Lung (tissue), 12 donors: Measurements from ENCODE around the gene SAXO1. TPM values are rescaled to one million over a fixed set of nuclear protein-coding genes. Genes with fewer than 3 reads are reported as not detected.

Source experiments
- ATAC-seq: fragments of 200-7000 bp; cut with Tn5 transposase; one replicate; pipeline ENCODE4 v1.9.1; 2020; ENCODE audit warnings: moderate number of reproducible peaks; ENCODE audit not compliant: insufficient read depth, low FRiP score
- DNase-seq, 3 donors: peaks; one replicate each; pipeline ENCODE4 v3.0.0-alpha.2; 2013 to 2017
- H3K27ac ChIP-seq, 2 donors: one replicate each; pipeline ENCODE4 v1.5.1; 2013; ENCODE audit warnings: mild to moderate bottlenecking in 2 of 2, moderate library complexity in 2 of 2, control low read depth in 1 of 2, inconsistent platforms in 1 of 2, low read depth in 1 of 2, low read length in 1 of 2
- H3K27me3 ChIP-seq, 3 donors: one replicate each; pipeline ENCODE4 v1.5.1; 2013; ENCODE audit warnings: low read length in 2 of 3; ENCODE audit not compliant: control insufficient read depth in 3 of 3, insufficient read depth in 3 of 3
- H3K36me3 ChIP-seq, 4 donors: one replicate each; pipeline ENCODE4 v1.5.1; 2013; ENCODE audit warnings: low read length in 4 of 4, mild to moderate bottlenecking in 1 of 4, moderate library complexity in 1 of 4; ENCODE audit not compliant: control insufficient read depth in 4 of 4, insufficient read depth in 4 of 4
- H3K4me1 ChIP-seq, 5 donors: one replicate each; pipeline ENCODE4 v1.5.1; 2013; ENCODE audit warnings: low read length in 5 of 5, mild to moderate bottlenecking in 2 of 5, moderate library complexity in 1 of 5; ENCODE audit not compliant: control insufficient read depth in 5 of 5, insufficient read depth in 5 of 5
- H3K4me3 ChIP-seq: one replicate; pipeline ENCODE4 v1.5.1; 2013; ENCODE audit warnings: mild to moderate bottlenecking, control low read depth, moderate library complexity
- H3K9ac ChIP-seq, 2 donors: one replicate each; pipeline ENCODE4 v1.5.1; 2013; ENCODE audit warnings: low read length in 2 of 2, control low read depth in 1 of 2; ENCODE audit not compliant: insufficient read depth in 1 of 2
- H3K9me3 ChIP-seq, 4 donors: one replicate each; pipeline ENCODE4 v1.5.1; 2013; ENCODE audit warnings: low read length in 3 of 4, mild to moderate bottlenecking in 1 of 4, moderate library complexity in 1 of 4; ENCODE audit not compliant: control insufficient read depth in 4 of 4, insufficient read depth in 3 of 4
- WGBS, 2 donors: extraction: QIAGEN DNeasy Blood & Tissue Kit; methylation state at CpG; one replicate each; pipeline ENCODE4 v1.1.7; 2013; 5-methylcytosine and 5-hydroxymethylcytosine counted together
- polyA plus RNA-seq, 2 donors: library from polyadenylated mRNA; stranded (reverse); fragments of 200-250 nt; gene quantifications; one replicate each; pipeline ENCODE4 v1.2.1, GENCODE V29; 2013
- total RNA-seq, 2 donors: library from RNA; depleted of rRNA in 1 of 2; stranded (reverse); fragments of >200 nt in 1 of 2; gene quantifications; one replicate each; pipeline ENCODE4 v1.2.1, GENCODE V29; 2014 to 2021
- TF ChIP-seq, protein P1 (sequence below): IDR thresholded peaks from 2 replicates; pipeline ENCODE4 v1.5.1; 2012; ENCODE audit warnings: mild to moderate bottlenecking; ENCODE audit errors: control extremely low read depth, extremely low read depth
- donor health status: control.
- donor health status: control.
- donor health status: Bipolar disorder and iron deficiency.
- donor health status: healthy.
- donor health status: DM: yes; HTN: yes; CAD: no.

The SAXO1 gene
- total and polyA plus RNA-seq, 4 donors, result 0.02 to 0.54 (median 0.21) TPM

DNA sequence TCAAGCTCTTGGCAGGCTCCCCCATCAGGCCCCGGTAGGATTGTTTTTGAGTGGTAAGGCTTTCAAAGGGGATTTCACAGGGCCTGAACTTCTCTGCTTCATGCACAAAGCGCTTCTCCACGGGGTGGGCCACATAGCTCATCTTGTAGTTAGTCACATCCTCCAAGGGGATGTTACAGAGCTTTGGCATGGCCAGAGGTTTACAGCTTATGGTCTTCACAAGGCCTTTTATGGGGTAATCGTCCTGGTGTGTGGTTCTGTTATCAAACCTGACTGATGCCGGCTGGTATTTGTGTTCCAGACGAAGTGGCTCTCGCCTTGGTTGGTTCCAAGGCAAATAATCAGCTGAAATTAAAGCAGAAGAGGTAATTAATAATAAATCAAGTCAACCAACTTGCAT is 104.3 kb downstream of the SAXO1 start:
- TF ChIP-seq, protein P1, sequence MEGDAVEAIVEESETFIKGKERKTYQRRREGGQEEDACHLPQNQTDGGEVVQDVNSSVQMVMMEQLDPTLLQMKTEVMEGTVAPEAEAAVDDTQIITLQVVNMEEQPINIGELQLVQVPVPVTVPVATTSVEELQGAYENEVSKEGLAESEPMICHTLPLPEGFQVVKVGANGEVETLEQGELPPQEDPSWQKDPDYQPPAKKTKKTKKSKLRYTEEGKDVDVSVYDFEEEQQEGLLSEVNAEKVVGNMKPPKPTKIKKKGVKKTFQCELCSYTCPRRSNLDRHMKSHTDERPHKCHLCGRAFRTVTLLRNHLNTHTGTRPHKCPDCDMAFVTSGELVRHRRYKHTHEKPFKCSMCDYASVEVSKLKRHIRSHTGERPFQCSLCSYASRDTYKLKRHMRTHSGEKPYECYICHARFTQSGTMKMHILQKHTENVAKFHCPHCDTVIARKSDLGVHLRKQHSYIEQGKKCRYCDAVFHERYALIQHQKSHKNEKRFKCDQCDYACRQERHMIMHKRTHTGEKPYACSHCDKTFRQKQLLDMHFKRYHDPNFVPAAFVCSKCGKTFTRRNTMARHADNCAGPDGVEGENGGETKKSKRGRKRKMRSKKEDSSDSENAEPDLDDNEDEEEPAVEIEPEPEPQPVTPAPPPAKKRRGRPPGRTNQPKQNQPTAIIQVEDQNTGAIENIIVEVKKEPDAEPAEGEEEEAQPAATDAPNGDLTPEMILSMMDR, result no peak
- Histone ChIP-seq H3K36me3 (no peaks in the 10 kb centered on the region), H3K27me3 (no peaks in the 10 kb centered on the region), H3K4me3 (no peak overlapping the region), H3K4me1 (no peaks in the 10 kb centered on the region), H3K9ac (no peak overlapping the region), H3K27ac (no peak overlapping the region), H3K9me3 (peaks cover 0 to 2% (median 0%) of the 10 kb centered on the region in 4 donors)
- no peak for ATAC-seq
- WGBS, 2 donors, result 87 to 89% methylated on average over 7 of the region's 7 CpGs
- DNase-seq, result no peak

DNA sequence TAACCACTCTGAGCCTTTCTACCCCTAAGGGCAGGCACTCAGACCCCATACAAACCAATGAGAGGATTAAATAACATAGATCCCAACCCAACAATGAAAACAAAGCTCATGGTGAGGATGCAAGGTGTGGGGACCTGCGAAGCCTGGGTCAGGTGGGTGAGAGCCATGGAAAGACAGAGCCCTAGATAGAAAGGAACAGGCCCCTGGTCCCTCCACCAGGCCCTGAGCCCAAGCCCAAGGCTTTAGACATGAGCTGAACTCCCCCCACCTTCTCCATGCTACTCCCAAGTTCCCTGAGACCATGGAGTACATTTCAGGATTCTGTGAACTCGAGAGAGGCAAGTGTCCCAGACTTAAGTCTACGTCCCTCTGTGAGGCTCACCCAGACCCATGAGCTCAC is 106.5 kb downstream of the SAXO1 start:
- ATAC-seq, result no peak
- Histone ChIP-seq H3K27ac (no peak overlapping the region), H3K27me3 (no peaks in the 10 kb centered on the region), H3K4me1 (peaks cover 0 to under 1% (median 0%) of the 10 kb centered on the region in 5 donors), H3K36me3 (no peaks in the 10 kb centered on the region), H3K9ac (no peak overlapping the region), H3K9me3 (peaks cover 0 to 2% (median 0%) of the 10 kb centered on the region in 4 donors), H3K4me3 (no peak overlapping the region)
- WGBS, 2 donors, result 92 to 95% methylated on average over 3 of the region's 3 CpGs
- TF ChIP-seq, protein P1, result no peak
- DNase-seq, result no peak

DNA sequence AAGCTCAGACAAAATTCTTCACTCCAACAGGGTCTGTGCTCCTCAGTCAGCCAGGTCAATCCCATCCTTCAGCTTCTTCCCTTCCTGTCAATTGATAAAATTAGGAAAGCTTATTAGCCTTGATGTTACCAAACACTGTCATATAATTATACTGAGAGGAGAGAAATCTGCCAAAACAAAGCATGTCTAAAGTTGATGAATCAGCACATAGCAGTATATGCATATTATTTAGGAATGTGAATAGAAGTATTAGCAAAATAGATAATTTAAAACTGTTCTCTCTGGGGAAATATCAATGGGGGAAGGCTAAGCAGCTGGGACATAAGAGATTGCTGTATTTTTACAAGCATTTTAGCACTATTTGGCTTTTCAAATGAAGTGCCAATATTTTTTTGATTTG is 107.1 kb downstream of the SAXO1 start:
- Histone ChIP-seq H3K4me3 (no peak overlapping the region), H3K36me3 (no peaks in the 10 kb centered on the region), H3K9me3 (peaks cover 0 to 2% (median 0%) of the 10 kb centered on the region in 4 donors), H3K4me1 (peaks cover 0 to 4% (median 0%) of the 10 kb centered on the region in 5 donors), H3K27ac (no peak overlapping the region), H3K27me3 (no peaks in the 10 kb centered on the region), H3K9ac (no peak overlapping the region)
- ATAC-seq (no peak), DNase-seq (no peak)
- TF ChIP-seq, protein P1, result no peak
